Right lobe of liver (tissue), 6 donors: ENCODE measurements around the gene MACO1. TPM values are rescaled to one million over a fixed set of nuclear protein-coding genes. Genes with fewer than 3 reads are reported as not detected.
"Not testable (repeated sequence)": the region's sequence is repeated elsewhere in the genome, so short reads cannot be mapped to it uniquely, and the experiment has no call there.

Experiments
- ATAC-seq, 4 donors: fragments of 200-7000 bp; cut with Tn5 transposase; one replicate each; pipeline ENCODE4 v1.9.1; 2020; ENCODE audit warnings: mild to moderate bottlenecking in 4 of 4, moderate library complexity in 4 of 4
- DNase-seq, 3 donors: peaks; one replicate each; pipeline ENCODE4 v3.0.0-alpha.2; 2020
- H3K27ac ChIP-seq, 3 donors: fragments of 200-600 bp; one replicate each; pipeline ENCODE4 v1.8.0; 2022
- H3K27me3 ChIP-seq, 2 donors: fragments of 200-600 bp; one replicate each; pipeline ENCODE4 v1.8.0; 2022
- H3K36me3 ChIP-seq, 4 donors: fragments of 200-600 bp; sonication (generic) in 1 of 4; one replicate each; pipeline versions ENCODE4 v1.5.1 to v1.8.0; 2017 to 2022; ENCODE audit warnings: control low read depth in 1 of 4
- H3K4me1 ChIP-seq, 4 donors: fragments of 200-600 bp; sonication (generic) in 1 of 4; one replicate each; pipeline versions ENCODE4 v1.5.1 to v1.8.0; 2017 to 2022; ENCODE audit warnings: control low read depth in 1 of 4
- H3K4me3 ChIP-seq, 3 donors: fragments of 200-600 bp; one replicate each; pipeline ENCODE4 v1.8.0; 2022
- H3K9me3 ChIP-seq, 4 donors: fragments of 200-600 bp; sonication (generic) in 1 of 4; one replicate each; pipeline versions ENCODE4 v1.5.1 to v1.8.0; 2017 to 2022; ENCODE audit warnings: control low read depth in 1 of 4
- CTCF ChIP-seq, 4 donors: fragments of 200-600 bp in 3 of 4; fragments of 450-650 bp in 1 of 4; IDR thresholded peaks; one replicate each; pipeline versions ENCODE4 v1.5.1 to v1.8.0; 2016 to 2022; ENCODE audit warnings: antibody characterized with exemption in 4 of 4, mild to moderate bottlenecking in 2 of 4
- POLR2A ChIP-seq: fragments of 450-650 bp; IDR thresholded peaks from one replicate; pipeline ENCODE4 v1.6.1; 2017; ENCODE audit warnings: antibody characterized with exemption, mild to moderate bottlenecking
- WGBS: methylation state at CpG from one replicate; pipeline ENCODE4 v1.1.6; 2018; ENCODE audit warnings: low coverage, low lambda C conversion rate; ENCODE audit not compliant: insufficient coverage; ENCODE audit errors: missing lambda C conversion rate; 5-methylcytosine and 5-hydroxymethylcytosine counted together
- intact Hi-C, 2 donors: fragments of 100-400 bp; cut with DNase I; formaldehyde crosslinking; loops; one replicate each; pipeline versions ENCODE4 v1.11.2 to v1.14.1; 2022
- total RNA-seq, 6 experiments: library from RNA; depleted of rRNA in 2 of 6; stranded (reverse); fragments of >200 nt in 2 of 6; fragmentation: NEBNext Ultra II Directional in 3 of 6; extraction: Animal tissue kit (Norgen Biotek cat#: 25700) in 3 of 6; gene quantifications; one replicate each; pipeline versions ENCODE4 v1.1.0 to v1.2.4, GENCODE V29; 2016 to 2023
- donor health status: DM: no; HTN: yes; CAD: no.
- donor health status: DM: no; HTN: no; CAD: no.
- donor health status: DM: no; HTN: no; CAD: no.
- donor health status: DM: no; HTN: yes; CAD: no.
- donor health status: DM: no; HTN: yes; CAD: no.

Gene MACO1
- total RNA-seq, 6 experiments from 2014 or later = 23.2 to 32.9 (median 27.2) TPM

- Histone ChIP-seq H3K4me3 (no peak overlapping the region), H3K9me3 (no peaks in the 10 kb centered on the region), H3K27me3 (no peaks in the 10 kb centered on the region), H3K27ac (no peak overlapping the region), H3K36me3 (no peaks in the 10 kb centered on the region), H3K4me1 (no peaks in the 10 kb centered on the region)
- WGBS = 81% methylated on average over 4 of the region's 6 CpGs
- TF ChIP-seq CTCF (IDR thresholded peaks at IDR 0.05) (no peak), POLR2A (no peak)
- intact Hi-C loops = no loop called here
- DNase-seq (no peak), ATAC-seq (no peak)
These were observed 37.9 kb upstream of the MACO1 start for GRCh38 chr1:25392841-25393240.

- peak in 3 of 4 donors; percentile 33 to 48 (median 42) for ATAC-seq
- DNase-seq, H3K27me3 ChIP-seq, intact Hi-C loops, H3K36me3 ChIP-seq, H3K27ac ChIP-seq, H3K4me3 ChIP-seq, H3K9me3 ChIP-seq, H3K4me1 ChIP-seq: not testable (repeated sequence)
- WGBS = 57% methylated on average over 2 of the region's 10 CpGs
These were observed 33.1 kb upstream of the MACO1 start for GRCh38 chr1:25397549-25397948.

GRCh38 chr1:25398079-25398478, 32.6 kb upstream of the MACO1 start:
- H3K36me3 ChIP-seq, H3K27me3 ChIP-seq, H3K9me3 ChIP-seq, intact Hi-C loops, H3K4me1 ChIP-seq, DNase-seq, H3K4me3 ChIP-seq, ATAC-seq, H3K27ac ChIP-seq: not testable (repeated sequence)
- WGBS = no CpG with 5 or more reads among the region's 2 CpGs

- H3K36me3 ChIP-seq, intact Hi-C loops, H3K4me1 ChIP-seq, H3K27me3 ChIP-seq, H3K9me3 ChIP-seq, H3K4me3 ChIP-seq, H3K27ac ChIP-seq, DNase-seq: not testable (repeated sequence)
- peak in 3 of 4 donors; percentile 30 to 39 (median 34) for TF ChIP-seq CTCF (IDR thresholded peaks at IDR 0.05)
- ATAC-seq = peak; percentile 91 to 97 (median 94)
- WGBS = 17% methylated on average over 5 of the region's 8 CpGs
These were observed 27.5 kb upstream of the MACO1 start for GRCh38 chr1:25402947-25403803.

GRCh38 chr1:25405731-25406305, 24.9 kb upstream of the MACO1 start:
- H3K9me3 ChIP-seq, H3K36me3 ChIP-seq, H3K27me3 ChIP-seq, ATAC-seq, H3K27ac ChIP-seq, intact Hi-C loops, H3K4me3 ChIP-seq, H3K4me1 ChIP-seq, DNase-seq: not testable (repeated sequence)
- no CpG with 5 or more reads among the region's 12 CpGs for WGBS

- intact Hi-C loops, H3K9me3 ChIP-seq, H3K27ac ChIP-seq, H3K27me3 ChIP-seq, H3K4me3 ChIP-seq, DNase-seq, H3K36me3 ChIP-seq, H3K4me1 ChIP-seq, ATAC-seq: not testable (repeated sequence)
- WGBS = 80% methylated on average over 4 of the region's 10 CpGs
These were observed 20.9 kb upstream of the MACO1 start for GRCh38 chr1:25409641-25410427.

GRCh38 chr1:25412872-25413623, 17.6 kb upstream of the MACO1 start:
- H3K4me3 ChIP-seq, H3K27me3 ChIP-seq, H3K4me1 ChIP-seq, H3K9me3 ChIP-seq, H3K36me3 ChIP-seq, intact Hi-C loops, H3K27ac ChIP-seq, DNase-seq: not testable (repeated sequence)
- 86% methylated on average over 3 of the region's 14 CpGs for WGBS
- ATAC-seq = peak in 1 of 4 donors; percentile 45

- H3K36me3 ChIP-seq, H3K27ac ChIP-seq, ATAC-seq, H3K4me1 ChIP-seq, H3K27me3 ChIP-seq, intact Hi-C loops, H3K9me3 ChIP-seq, DNase-seq, H3K4me3 ChIP-seq: not testable (repeated sequence)
- no CpG with 5 or more reads among the region's 6 CpGs for WGBS
These were observed 16.5 kb upstream of the MACO1 start for GRCh38 chr1:25414157-25414556.
